GM21360 (cell line): ENCODE results near the gene SIAH1.
"Not testable (repeated sequence)": the region's sequence is repeated elsewhere in the genome, so short reads cannot be mapped to it uniquely, and the experiment has no call there.

Experiments
- ATAC-seq: cut with Tn5 transposase; IDR thresholded peaks from one replicate; pipeline ENCODE4 v1.9.1; 2021; ENCODE audit warnings: mild to moderate bottlenecking, moderate library complexity; ENCODE audit not compliant: unreplicated experiment

Gene SIAH1

DNA sequence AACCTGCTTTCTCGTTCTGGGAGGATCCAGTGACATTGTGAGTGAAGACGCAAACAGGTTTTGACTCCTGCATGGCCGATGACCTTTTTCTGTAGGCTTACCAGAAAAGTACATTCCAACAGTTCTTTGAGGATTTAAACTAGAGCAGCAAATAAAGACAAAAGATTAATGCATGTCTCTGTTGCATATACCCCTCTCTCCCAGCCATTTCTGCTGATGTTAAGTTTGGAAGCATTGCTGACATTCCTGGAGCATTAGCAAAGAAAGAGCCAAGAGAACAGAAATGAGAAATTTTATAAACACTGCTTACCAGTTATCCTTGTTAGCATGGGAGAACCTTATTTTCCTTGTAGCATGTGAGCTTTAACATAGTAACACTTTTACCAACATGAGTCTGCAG, 49.3 kb downstream of the SIAH1 start:
- no peak for ATAC-seq

DNA sequence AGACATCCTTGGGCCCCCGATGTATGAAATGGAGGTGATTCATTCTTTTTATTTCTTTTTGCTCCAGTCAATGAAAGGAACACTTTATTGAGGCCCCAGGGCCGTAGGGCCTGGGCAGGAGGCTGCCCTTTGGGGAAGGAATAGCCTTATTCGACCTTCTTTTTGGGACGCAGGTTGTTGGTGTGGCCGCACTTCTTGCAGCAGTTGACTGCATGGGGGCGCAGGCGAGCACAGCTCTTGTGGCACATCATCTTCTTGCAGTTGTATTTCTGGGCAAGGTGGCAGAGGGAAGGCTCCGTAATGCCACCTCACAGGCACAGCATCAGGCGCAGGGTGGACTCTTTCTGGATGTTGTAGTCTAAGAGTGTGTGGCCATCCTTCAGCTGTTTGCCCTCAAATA, 50.9 kb downstream of the SIAH1 start:
- no peak for ATAC-seq

DNA sequence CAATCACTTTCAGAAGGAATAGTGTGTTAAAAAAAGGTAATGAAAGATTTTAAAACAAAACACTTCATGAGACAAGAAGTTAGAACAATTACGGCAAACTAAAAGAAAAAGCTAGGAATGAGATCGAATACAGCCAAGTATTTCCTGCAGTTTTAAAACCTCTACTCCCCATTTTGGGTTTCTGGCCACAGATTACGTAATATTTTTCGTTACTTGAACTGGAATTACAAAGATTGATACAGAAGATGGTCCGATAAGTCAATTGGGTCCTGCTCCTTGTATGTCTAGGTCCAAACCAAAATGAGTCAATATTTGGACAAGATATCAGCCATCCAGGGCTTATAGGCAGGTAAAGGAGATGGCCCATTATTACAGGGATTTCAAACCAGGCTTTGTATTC, 52.2 kb downstream of the SIAH1 start:
- ATAC-seq = no peak

DNA sequence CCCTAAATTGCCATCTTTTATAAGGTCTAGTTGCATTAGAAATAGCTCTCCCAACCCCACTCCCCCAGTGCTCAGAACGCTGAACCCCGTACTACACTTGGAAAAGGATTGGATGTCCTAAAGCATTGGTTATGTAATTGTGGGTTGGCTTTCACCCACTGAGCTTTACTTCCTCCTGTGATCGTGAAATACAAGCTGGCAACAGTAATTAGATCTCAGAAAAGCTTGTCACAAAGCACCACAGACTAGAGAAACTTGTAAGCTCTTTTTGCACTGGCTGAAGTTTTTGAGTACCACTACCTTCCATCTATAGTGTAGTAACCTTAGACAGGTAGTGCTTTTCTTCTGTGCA, 54.4 kb downstream of the SIAH1 start:
- ATAC-seq = no peak

DNA sequence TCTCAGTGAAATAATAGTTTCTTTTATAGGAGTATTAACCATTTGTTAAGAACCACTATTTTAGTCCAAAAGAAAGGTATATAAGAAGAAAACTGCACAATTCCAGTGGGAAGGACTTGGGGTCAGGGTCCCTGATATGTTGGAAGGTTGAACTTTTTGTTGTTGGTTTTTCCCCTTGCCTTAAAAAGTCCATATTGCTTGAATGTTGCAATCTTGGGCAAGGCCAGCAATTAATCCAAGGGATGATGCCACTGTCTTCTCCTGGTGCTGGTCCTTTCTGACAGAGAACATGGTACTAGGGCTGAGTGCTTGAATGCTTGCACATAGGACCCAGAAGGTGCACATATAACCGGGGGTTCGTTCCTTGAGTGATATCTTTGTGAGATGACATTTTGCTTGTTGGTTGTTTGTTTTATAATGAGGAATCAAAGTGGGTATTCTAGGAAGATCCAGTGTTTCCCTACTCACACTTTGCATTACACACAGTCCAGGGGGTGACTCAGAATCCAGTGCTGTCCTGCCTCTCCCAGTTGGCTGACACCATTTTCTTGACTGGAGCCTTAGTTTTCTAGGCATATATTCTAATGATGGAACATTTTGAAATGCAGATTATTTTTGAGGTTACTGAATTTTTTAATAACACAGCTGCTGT, 54.9 kb downstream of the SIAH1 start:
- ATAC-seq = no peak

DNA sequence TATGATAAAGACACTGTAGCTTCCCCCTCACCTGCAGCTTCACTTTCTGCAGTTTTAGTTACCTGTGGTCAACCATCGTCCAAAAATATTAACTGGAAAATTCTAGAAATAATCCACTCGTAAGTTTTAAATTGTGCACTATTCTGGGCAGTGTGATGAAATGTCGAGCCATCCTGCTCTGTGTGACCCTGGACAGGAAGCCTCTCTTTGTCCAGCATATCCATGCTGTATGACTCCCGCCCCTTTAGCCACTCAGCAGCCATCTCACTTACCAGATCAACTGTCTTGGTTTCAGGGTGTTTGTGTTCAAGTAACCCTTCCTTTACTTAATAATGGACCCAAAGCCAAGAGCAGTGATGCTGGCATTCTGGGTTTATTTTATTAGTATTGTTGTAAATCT, 56.1 kb downstream of the SIAH1 start:
- ATAC-seq = no peak

DNA sequence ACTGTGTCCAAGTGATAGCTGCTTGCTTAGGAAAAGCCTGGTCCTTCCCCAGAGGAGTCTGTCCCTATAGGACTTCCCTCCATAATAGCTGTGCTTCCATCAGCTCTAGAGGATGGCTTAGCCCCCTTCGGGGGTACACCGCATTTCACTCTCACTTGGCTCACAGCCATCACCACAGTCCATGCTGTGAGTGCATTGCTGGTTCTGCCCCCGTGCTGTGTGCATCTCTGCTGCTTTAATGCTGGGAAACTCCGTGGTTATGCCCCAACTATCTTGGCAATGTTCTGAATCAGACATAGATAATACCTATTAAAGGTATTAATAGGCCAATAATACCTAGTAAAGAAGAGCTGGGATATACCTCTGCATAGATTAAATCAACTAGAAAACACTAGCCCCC, 58.3 kb downstream of the SIAH1 start:
- ATAC-seq = no peak

DNA sequence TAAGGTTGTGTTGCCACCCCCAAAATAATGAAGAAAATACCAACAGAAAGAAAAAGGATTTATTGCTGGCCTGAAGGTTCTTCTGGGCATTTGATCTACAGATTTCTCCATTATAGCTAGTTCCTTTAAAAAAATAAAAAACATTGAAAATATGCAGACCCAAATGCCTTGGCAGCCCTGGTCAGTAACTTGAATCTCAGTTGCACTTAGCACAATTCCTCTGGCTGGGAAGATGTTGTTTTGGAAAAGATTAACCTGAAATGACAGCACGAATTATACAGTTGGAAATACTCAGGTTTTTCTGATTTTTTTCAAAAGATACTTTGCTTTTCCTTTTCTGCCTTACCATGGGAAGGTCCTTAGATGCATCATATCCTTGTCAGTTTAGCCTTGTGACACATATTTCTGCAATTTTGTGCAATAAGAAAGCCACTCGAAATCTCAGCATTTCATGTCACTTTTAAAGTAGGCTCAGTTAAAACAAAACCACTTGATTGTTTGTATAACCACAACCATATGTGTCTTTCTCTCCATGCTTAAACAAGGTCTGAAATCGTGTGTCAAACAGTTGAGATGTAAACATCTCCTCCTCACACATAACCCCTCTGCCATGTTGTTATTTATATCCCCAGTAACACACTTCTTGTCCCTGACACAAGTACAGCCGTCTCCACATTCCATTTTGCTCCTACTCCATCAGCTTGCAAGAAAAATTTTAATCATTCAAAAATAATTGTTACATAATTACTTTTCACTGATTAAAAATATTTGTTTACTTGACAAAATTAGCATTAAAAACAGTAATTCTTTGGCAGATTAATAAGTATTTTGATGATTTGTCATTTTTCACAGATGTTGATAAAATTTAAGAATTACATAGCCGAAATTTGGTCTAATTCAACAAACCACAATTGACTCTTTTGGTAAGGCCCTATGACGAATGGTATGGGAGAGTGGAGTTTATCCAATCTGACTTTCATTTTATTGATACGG, 61.1 kb downstream of the SIAH1 start:
- no peak for ATAC-seq

DNA sequence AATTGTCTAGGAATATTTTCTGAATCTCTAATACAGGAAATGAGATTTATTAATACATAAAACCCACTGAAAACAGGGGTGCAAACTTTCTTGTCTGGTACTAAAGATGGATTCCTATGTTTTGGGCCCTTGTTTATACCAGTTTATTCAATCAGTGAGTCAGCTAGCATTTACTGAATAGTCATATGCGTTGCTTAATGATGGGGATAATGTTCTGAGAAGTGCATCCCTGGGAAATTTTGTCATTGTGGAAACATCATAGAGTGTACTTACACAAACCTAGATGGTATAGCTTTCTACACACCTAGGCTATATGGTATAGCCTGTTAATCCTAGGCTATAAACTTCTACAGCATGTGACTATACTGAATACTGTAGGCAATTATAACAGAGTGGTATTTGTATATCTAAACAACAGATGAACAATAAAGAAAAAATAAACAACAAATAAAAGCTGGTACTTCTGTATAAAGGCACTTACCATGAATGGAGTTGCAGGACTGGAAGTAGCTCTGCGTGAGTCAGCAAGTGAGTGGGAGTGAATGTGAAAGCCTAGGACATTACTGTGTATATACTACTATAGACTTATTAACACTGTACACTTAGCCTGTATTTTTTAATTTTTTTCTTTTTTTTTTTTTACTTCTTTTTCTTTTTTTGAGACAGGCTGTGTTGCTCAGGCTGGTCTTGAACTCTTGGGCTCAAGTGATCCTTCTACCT, 63.7 kb downstream of the SIAH1 start:
- ATAC-seq = no peak

DNA sequence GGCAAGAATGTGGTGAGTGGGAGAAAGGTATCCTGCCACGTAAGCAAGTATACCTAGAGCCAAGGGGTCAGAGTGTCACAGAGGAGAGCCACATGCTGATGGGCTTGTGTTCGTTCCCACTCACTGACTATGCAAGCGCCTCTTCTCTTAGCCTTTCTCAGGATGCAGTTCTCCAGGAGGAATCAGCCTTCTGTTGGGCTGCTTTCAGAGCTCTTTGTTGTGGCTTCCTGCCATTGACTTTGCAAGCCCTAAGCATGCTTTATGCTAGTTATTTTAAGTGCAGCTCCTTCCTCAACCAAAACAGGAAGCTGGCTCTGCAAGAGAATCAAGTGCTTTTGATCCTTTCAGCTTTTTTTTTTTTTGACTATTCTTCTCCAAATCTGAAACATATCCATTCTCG, 66.6 kb downstream of the SIAH1 start:
- ATAC-seq = no peak

DNA sequence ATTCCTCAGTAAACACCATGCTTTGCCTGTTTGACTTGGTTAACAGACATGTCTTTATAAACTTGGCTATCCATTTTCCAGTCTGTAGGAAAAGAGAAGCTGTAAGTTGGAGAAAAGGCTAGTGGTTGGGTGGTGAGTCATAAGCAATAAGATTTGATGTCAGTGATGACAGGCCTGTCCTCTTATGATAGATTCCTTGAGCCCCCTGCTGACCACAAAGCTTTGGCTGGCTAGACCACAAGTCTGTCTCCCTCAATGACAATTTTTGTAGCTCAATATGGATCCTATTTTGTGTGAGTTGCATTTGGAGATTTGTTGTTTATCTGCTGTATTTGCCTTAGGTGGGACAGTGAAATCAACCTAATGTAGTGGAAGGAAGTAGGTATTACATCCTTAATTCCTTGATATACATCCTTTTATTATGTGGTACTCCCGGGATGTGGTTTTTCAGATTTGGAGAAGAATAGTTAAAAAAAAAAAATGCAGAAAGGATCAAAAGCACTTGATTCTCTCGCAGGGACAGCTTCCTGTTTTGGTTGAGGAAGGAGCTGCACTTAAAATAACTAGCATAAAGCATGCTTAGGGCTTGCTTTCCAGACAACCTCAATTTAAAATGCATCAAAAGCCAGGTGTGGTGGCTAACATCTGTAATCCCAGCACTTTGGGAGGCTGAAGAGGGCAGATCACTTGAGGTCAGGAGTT, 67.4 kb downstream of the SIAH1 start:
- no peak for ATAC-seq

DNA sequence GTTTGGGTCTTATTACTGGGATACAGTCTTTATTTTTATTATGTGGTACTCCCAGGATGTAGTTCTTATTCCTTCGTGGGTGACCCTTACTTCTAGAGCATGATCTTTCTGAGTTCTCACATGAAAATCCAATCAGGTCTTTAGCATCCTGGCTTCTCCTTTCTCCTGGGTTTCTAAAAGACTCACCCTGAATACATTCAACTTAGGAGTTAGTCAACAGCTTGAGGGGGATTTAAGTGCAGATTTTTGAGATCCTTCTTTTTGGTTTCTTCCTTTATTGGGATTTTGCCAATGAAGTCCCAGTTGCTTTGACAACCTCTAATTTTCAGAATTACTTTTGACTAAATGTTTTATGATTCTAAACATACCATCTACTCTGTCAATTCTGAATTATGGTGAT, 68.2 kb downstream of the SIAH1 start:
- ATAC-seq = no peak

DNA sequence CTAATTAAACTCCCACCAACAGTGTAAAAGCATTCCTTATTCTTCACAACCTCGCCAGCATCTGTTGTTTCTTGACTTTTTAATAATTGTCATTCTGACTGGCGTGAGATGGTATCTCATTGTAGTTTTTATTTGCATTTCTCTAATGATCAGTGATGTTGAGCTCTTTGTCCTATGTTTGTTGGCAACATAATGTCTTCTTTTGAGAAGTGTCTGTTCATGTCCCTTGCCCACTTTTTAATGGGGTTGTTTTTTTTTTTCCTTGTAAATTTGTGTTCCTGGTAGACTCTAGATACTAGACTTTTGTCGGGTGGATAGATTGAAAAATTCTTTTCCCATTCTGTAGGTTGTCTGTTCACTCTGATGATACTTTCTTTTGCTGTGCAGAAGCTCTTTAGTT, 71.3 kb downstream of the SIAH1 start:
- ATAC-seq = not testable (repeated sequence)

DNA sequence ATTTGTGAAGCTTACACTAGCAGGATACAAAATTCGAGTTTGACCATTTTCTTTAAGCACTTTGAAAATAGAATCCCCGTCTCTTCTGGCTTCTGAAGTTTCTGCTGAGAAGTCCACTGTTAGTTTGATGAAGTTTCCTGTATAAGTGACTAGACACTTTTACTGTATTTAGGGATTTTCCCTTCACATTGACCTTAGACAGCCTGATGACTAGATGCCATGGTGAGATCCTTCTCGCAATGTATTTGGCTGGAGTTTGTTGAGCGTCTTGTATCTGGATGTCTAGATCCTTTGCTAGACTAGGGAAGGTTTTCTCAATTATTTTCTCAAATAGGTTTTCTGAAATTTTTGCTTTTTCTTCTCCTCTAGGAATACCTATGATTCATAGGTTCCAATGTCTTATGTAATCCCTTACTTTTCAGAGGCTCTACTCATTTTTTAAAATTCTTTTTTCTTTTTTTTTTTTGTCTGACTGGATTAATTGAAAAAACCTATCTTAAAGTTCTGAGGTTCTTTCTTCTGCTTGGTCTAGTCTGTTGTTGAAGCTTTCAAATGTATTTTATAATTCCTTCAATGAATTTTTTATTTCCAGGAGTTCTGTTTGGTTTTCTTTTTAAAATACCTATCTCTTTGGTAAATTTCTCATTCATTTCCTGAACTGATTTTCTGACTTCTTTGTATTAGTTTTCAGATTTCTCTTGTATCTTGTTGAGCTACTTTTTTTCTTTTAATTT, 74.1 kb downstream of the SIAH1 start:
- ATAC-seq = no peak
